H1 (cell line): ENCODE results near the gene OSM. TPM values are rescaled to one million over a fixed set of nuclear protein-coding genes. Genes with fewer than 3 reads are reported as not detected.
A peak's percentile ranks its signal among the peaks of the same experiment; 100 is the strongest.

ENCODE experiments used
- CTCF ChIA-PET: fragments of 300-600 bp; sonication (Branson Sonifier 250); formaldehyde crosslinking; loops from one replicate; lab custom pipeline; 2021; ENCODE audit not compliant: partially characterized antibody; lab: Charles Lee
- POLR2A ChIA-PET: fragments of 300-600 bp; sonication (Branson Sonifier 250); formaldehyde crosslinking; loops from one replicate; lab custom pipeline; 2021; ENCODE audit warnings: inconsistent platforms; ENCODE audit not compliant: partially characterized antibody; lab: Charles Lee
- DNase-seq, 2 experiments: peaks; one replicate each; pipeline versions ENCODE4 v3.0.0 to v3.0.0-alpha.2; 2010 to 2022; ENCODE audit warnings: low spot score in 2 of 2, low read depth in 1 of 2, mixed read lengths in 1 of 2
- FAIRE-seq: peaks from 2 replicates; lab custom pipeline; 2011; peaks lifted over from hg19 to GRCh38; lab: Jason Lieb, UNC
- H2AFZ ChIP-seq: 2 replicates; pipeline ENCODE4 v1.8.1; 2012; ENCODE audit warnings: low read length, inconsistent platforms
- H2AK5ac ChIP-seq: 2 replicates; pipeline ENCODE4 v1.6.1; 2013; ENCODE audit warnings: low read depth, low read length
- H2BK120ac ChIP-seq: replicated peaks from 2 replicates; pipeline ENCODE3; 2013; ENCODE audit warnings: low read depth, low read length, inconsistent platforms
- H2BK12ac ChIP-seq: 2 replicates; pipeline ENCODE4 v1.6.1; 2013; ENCODE audit warnings: low read depth, low read length
- H2BK15ac ChIP-seq: 2 replicates; pipeline ENCODE4 v1.6.1; 2013; ENCODE audit warnings: low read length
- H2BK20ac ChIP-seq: 2 replicates; pipeline ENCODE4 v1.6.1; 2013; ENCODE audit warnings: low read length
- H2BK5ac ChIP-seq: 2 replicates; pipeline ENCODE4 v1.6.1; 2013; ENCODE audit warnings: low read depth, low read length
- H3K14ac ChIP-seq: 2 replicates; pipeline ENCODE4 v1.6.1; 2013; ENCODE audit warnings: inconsistent platforms; ENCODE audit not compliant: insufficient read length
- H3K18ac ChIP-seq: 2 replicates; pipeline ENCODE4 v1.6.1; 2013; ENCODE audit warnings: low read length; ENCODE audit errors: extremely low read depth
- H3K23ac ChIP-seq: 2 replicates; pipeline ENCODE4 v1.6.1; 2013; ENCODE audit warnings: inconsistent platforms; ENCODE audit not compliant: insufficient read length
- H3K23me2 ChIP-seq: 2 replicates; pipeline ENCODE4 v1.6.1; 2013; ENCODE audit warnings: low read depth, low read length
- H3K27ac ChIP-seq: 2 replicates; pipeline ENCODE4 v1.6.1; 2011; ENCODE audit warnings: low read depth, low read length, inconsistent platforms
- H3K27me3 ChIP-seq, 4 experiments: replicated peaks in 1 of 4; 1 replicate in 1 of 4; 2 replicates in 3 of 4; pipeline versions ENCODE4 v1.6.1 to v1.8.1; 2011 to 2013; ENCODE audit warnings: low read length in 3 of 4, mild to moderate bottlenecking in 3 of 4, inconsistent platforms in 2 of 4, mixed read lengths in 2 of 4, moderate library complexity in 1 of 4; ENCODE audit not compliant: control insufficient read depth in 3 of 4, insufficient read depth in 3 of 4; ENCODE audit errors: extremely low read depth in 1 of 4
- H3K36me3 ChIP-seq, 4 experiments: 2 replicates each; pipeline versions ENCODE4 v1.6.1 to v1.8.1; 2011 to 2013; ENCODE audit warnings: mild to moderate bottlenecking in 4 of 4, low read length in 3 of 4, moderate library complexity in 2 of 4, control low read depth in 1 of 4, inconsistent platforms in 1 of 4; ENCODE audit not compliant: insufficient read depth in 4 of 4, control insufficient read depth in 2 of 4
- H3K4ac ChIP-seq: replicated peaks from 2 replicates; pipeline ENCODE3; 2013; ENCODE audit warnings: low read length, low read depth, mixed read lengths, inconsistent platforms; ENCODE audit not compliant: insufficient read length
- H3K4me1 ChIP-seq, 4 experiments: replicated peaks in 1 of 4; 1 replicate in 1 of 4; 2 replicates in 3 of 4; pipeline versions ENCODE4 v1.6.1 to v1.8.1; 2011 to 2013; ENCODE audit warnings: low read length in 3 of 4, inconsistent platforms in 2 of 4, mixed read lengths in 1 of 4; ENCODE audit not compliant: insufficient read depth in 4 of 4, control insufficient read depth in 3 of 4
- H3K4me2 ChIP-seq, 2 experiments: 2 replicates each; pipeline versions ENCODE4 v1.6.1 to v1.8.1; 2011 to 2013; ENCODE audit warnings: low read depth in 2 of 2, low read length in 2 of 2, control low read depth in 1 of 2, inconsistent platforms in 1 of 2, mild to moderate bottlenecking in 1 of 2; ENCODE audit not compliant: insufficient read depth in 1 of 2
- H3K4me3 ChIP-seq, 4 experiments: fragments of 200-600, 300-600 bp in 1 of 4; sonication (generic), shearing (Covaris generic), sonication (Bioruptor Twin) in 1 of 4; 2 replicates each; pipeline versions ENCODE4 v1.5.1 to v1.8.1; 2011 to 2016; ENCODE audit warnings: low read length in 4 of 4, low read depth in 3 of 4, control low read depth in 2 of 4, inconsistent platforms in 2 of 4, mild to moderate bottlenecking in 2 of 4, mixed read lengths in 1 of 4, moderate library complexity in 1 of 4; ENCODE audit not compliant: insufficient read depth in 2 of 4; ENCODE audit errors: extremely low read depth in 1 of 4
- H3K56ac ChIP-seq: replicated peaks from 2 replicates; pipeline ENCODE3; 2013; ENCODE audit warnings: low read depth, mild to moderate bottlenecking, mixed read lengths, low read length, inconsistent platforms; ENCODE audit not compliant: insufficient read length
- H3K79me1 ChIP-seq: 2 replicates; pipeline ENCODE4 v1.6.1; 2013; ENCODE audit warnings: low read depth, low read length, control low read depth
- H3K79me2 ChIP-seq, 2 experiments: 2 replicates each; pipeline versions ENCODE4 v1.6.1 to v1.8.1; 2012 to 2013; ENCODE audit warnings: low read length in 2 of 2, mild to moderate bottlenecking in 2 of 2, inconsistent platforms in 1 of 2; ENCODE audit not compliant: insufficient read depth in 2 of 2, control insufficient read depth in 1 of 2
- H3K9ac ChIP-seq, 4 experiments: replicated peaks in 1 of 4; 1 replicate in 1 of 4; 2 replicates in 3 of 4; pipeline versions ENCODE4 v1.6.1 to v1.8.1; 2011 to 2013; ENCODE audit warnings: low read depth in 3 of 4, low read length in 3 of 4, control low read depth in 2 of 4, mild to moderate bottlenecking in 2 of 4, moderate library complexity in 2 of 4, inconsistent platforms in 1 of 4; ENCODE audit errors: extremely low read depth in 1 of 4
- H3K9me3 ChIP-seq, 2 experiments: 2 replicates each; pipeline versions ENCODE4 v1.6.1 to v1.8.1; 2012 to 2013; ENCODE audit warnings: mild to moderate bottlenecking in 2 of 2, moderate library complexity in 2 of 2, control low read depth in 1 of 2, inconsistent platforms in 1 of 2, low read depth in 1 of 2, low read length in 1 of 2, mixed read lengths in 1 of 2; ENCODE audit not compliant: insufficient read depth in 2 of 2
- H4K20me1 ChIP-seq, 2 experiments: replicated peaks in 1 of 2; 2 replicates each; pipeline versions ENCODE3 to v1.8.1; 2011 to 2013; ENCODE audit warnings: inconsistent platforms in 2 of 2, low read length in 2 of 2, mild to moderate bottlenecking in 1 of 2; ENCODE audit not compliant: insufficient read depth in 2 of 2, control insufficient read depth in 1 of 2
- H4K5ac ChIP-seq: 2 replicates; pipeline ENCODE4 v1.6.1; 2013; ENCODE audit warnings: low read length, low read depth, mixed read lengths, inconsistent platforms; ENCODE audit not compliant: insufficient read length
- H4K8ac ChIP-seq: 2 replicates; pipeline ENCODE4 v1.8.0; 2013; ENCODE audit warnings: mild to moderate bottlenecking, moderate library complexity, low read length, inconsistent platforms; ENCODE audit not compliant: insufficient read depth; ENCODE audit errors: extremely low read depth
- H4K91ac ChIP-seq: replicated peaks from 2 replicates; pipeline ENCODE3; 2013; ENCODE audit warnings: low read length, mixed read lengths, inconsistent platforms; ENCODE audit not compliant: insufficient read length
- FOSL1 ChIP-seq: IDR thresholded peaks from 2 replicates; pipeline ENCODE4 v1.6.1; 2011; ENCODE audit warnings: mild to moderate bottlenecking, low read depth, low read length, moderate library complexity; ENCODE audit not compliant: insufficient read depth
- SP4 ChIP-seq: IDR thresholded peaks from 2 replicates; pipeline ENCODE4 v1.6.1; 2012; ENCODE audit warnings: low read length, inconsistent platforms
- WGBS, 2 experiments: shearing (Covaris generic) in 1 of 2; methylation state at CpG; one replicate each; pipeline versions ENCODE4 v1.1.6 to v1.1.7; 2013 to 2015; ENCODE audit warnings: low lambda C conversion rate in 2 of 2, mixed read lengths in 2 of 2, inconsistent platforms in 1 of 2, low coverage in 1 of 2, missing lambda C conversion rate in 1 of 2; ENCODE audit not compliant: insufficient replicate concordance in 2 of 2, insufficient coverage in 1 of 2, insufficient read length in 1 of 2; ENCODE audit errors: extremely low coverage in 1 of 2, missing lambda C conversion rate in 1 of 2; 5-methylcytosine and 5-hydroxymethylcytosine counted together
- polyA plus RNA-seq, 7 experiments: library from polyadenylated mRNA; depleted of rRNA in 3 of 7; stranded (reverse) in 5 of 7; unstranded in 2 of 7; fragments of >200 nt in 5 of 7; fragments of 200-250 nt in 2 of 7; gene quantifications; 1 replicate in 5 of 7; 2 replicates in 1 of 7; 4 replicates in 1 of 7; pipeline versions ENCODE4 v1.2.1 to v1.2.3, GENCODE V29; 2011 to 2013; ENCODE audit warnings: missing spikeins in 2 of 7, mixed read lengths in 2 of 7
- total RNA-seq: library from RNA; stranded (reverse); fragmentation: NEBNext Ultra II Directional; extraction: Animal tissue kit (Norgen Biotek cat#: 25700); gene quantifications from 2 replicates; pipeline ENCODE4 v1.2.1, GENCODE V29; 2021
- TF ChIP-seq, protein P1 (sequence below): IDR thresholded peaks from 2 replicates; pipeline ENCODE4 v1.6.1; 2012; ENCODE audit warnings: inconsistent platforms

OSM gene
- total and polyA plus RNA-seq, 2 of the 8 experiments (the other 6 are each of a cell fraction or from before 2014, with no cell fraction given), result not detected

DNA sequence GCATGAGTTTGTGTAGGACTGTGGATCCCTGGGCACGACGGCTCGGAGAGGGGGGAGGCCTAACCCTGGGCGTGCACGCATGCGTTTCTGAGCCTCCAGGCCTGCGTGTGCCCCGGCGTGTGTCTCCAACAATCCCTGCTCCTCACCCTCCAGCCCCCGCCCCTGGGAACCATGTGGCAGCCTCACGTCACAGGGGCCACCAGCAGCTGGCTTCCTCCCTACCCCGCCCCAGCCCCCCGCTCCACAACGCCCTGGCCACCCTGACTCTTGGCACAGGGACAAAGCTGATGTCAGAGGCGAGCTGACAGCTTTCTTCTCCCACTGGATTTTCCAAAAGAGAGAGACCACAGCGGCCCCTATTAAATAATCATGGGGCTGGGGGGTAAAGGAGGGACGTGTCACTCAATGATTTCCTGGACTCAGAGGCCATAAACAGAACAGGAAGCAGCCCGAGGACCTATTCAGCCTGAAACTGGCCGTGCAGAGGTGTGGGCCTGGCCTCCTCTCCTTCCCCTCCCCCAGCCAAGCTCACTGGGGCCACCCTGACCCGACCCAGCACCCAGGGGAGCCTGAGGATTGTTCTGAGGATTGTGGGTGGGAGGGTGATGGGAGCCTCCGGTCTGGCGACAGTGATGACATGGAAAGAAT is 13.3 kb downstream of the OSM start:
- H3K4ac ChIP-seq, result peak overlapping the region; percentile 63
- H3K56ac ChIP-seq, result no peak overlapping the region
- H2BK15ac ChIP-seq, result peak overlapping the region; percentile 100
- no peaks in the 10 kb centered on the region for H3K9me3 ChIP-seq
- H4K20me1 ChIP-seq, result peaks cover 0 to 2% of the 10 kb centered on the region in 2 experiments
- H3K27me3 ChIP-seq, result peaks cover 0 to 2% (median 0%) of the 10 kb centered on the region in 4 experiments; a peak in 1 of 7 replicates
- no peaks in the 10 kb centered on the region for H3K79me2 ChIP-seq
- TF ChIP-seq FOSL1 (no peak), SP4 (no peak)
- TF ChIP-seq, protein P1, sequence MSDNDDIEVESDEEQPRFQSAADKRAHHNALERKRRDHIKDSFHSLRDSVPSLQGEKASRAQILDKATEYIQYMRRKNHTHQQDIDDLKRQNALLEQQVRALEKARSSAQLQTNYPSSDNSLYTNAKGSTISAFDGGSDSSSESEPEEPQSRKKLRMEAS, result no peak
- no peaks in the 10 kb centered on the region for H3K79me1 ChIP-seq
- H3K14ac ChIP-seq, result no peak overlapping the region
- no peak overlapping the region for H2AFZ ChIP-seq
- CTCF ChIA-PET, result interaction anchor here (1.8 kb wide), 1 partner anchor 135 kb away, joined by 4 read pairs; no protein-coding TSS in a partner anchor
- H3K9ac ChIP-seq, result no peak overlapping the region
- peak overlapping the region; percentile 98; the same call in 1 of the 2 replicates for H2AK5ac ChIP-seq
- DNase-seq, result no peak
- H3K36me3 ChIP-seq, result no peaks in the 10 kb centered on the region
- WGBS, 2 experiments, result 71% methylated on average over 19 of the region's 22 CpGs; no CpG with 5 or more reads in 1 of the 2 experiments
- H2BK12ac ChIP-seq, result peak overlapping the region; percentile 100; the same call in 1 of the 2 replicates
- peak overlapping the region; percentile 90; the same call in 1 of the 2 replicates for H3K18ac ChIP-seq
- H2BK5ac ChIP-seq, result peak overlapping the region; percentile 94
- H3K4me1 ChIP-seq, result peaks cover 7 to 20% (median 13%) of the 10 kb centered on the region in 4 experiments
- H3K23me2 ChIP-seq, result no peaks in the 10 kb centered on the region; the same call in 1 of the 2 replicates
- no peak overlapping the region for H3K4me2 ChIP-seq
- H3K27ac ChIP-seq, result no peak overlapping the region
- H4K5ac ChIP-seq, result no peak overlapping the region
- H4K91ac ChIP-seq, result peak overlapping the region; percentile 94
- no peak overlapping the region for H2BK120ac ChIP-seq
- peak overlapping the region; percentile 94 for H2BK20ac ChIP-seq
- FAIRE-seq, result no peak
- no peak overlapping the region for H4K8ac ChIP-seq
- POLR2A ChIA-PET, result no interaction called here
- no peak overlapping the region for H3K23ac ChIP-seq
- no peak overlapping the region for H3K4me3 ChIP-seq
